HUES48 (cell line): ENCODE results near the gene PPP3CA.
"Not testable (repeated sequence)": the region's sequence is repeated elsewhere in the genome, so short reads cannot be mapped to it uniquely, and the experiment has no call there.

Experiments used
- H3K27ac ChIP-seq: one replicate; pipeline ENCODE4 v1.7.0; 2013; ENCODE audit warnings: low read depth, low read length, inconsistent platforms
- H3K27me3 ChIP-seq: 2 replicates; pipeline ENCODE4 v1.6.1; 2013; ENCODE audit warnings: mild to moderate bottlenecking, low read length; ENCODE audit not compliant: control insufficient read depth, insufficient read depth
- H3K36me3 ChIP-seq: 2 replicates; pipeline ENCODE4 v1.6.1; 2013; ENCODE audit warnings: low read length; ENCODE audit not compliant: control insufficient read depth, insufficient read depth
- H3K4me1 ChIP-seq: 2 replicates; pipeline ENCODE4 v1.6.1; 2013; ENCODE audit warnings: mild to moderate bottlenecking, low read length; ENCODE audit not compliant: control insufficient read depth, insufficient read depth
- H3K4me3 ChIP-seq: 2 replicates; pipeline ENCODE4 v1.5.1; 2013; ENCODE audit warnings: mild to moderate bottlenecking, low read depth, low read length
- H3K9ac ChIP-seq: 2 replicates; pipeline ENCODE4 v1.6.1; 2013; ENCODE audit warnings: mild to moderate bottlenecking, low read depth, low read length, moderate library complexity
- H3K9me3 ChIP-seq: 2 replicates; pipeline ENCODE4 v1.6.1; 2013; ENCODE audit warnings: low read length; ENCODE audit not compliant: control insufficient read depth, insufficient read depth

Gene PPP3CA

GRCh38 chr4:101191302-101192098 is 155.8 kb downstream of the PPP3CA start:
- peak overlapping the region; percentile 91 for H3K27ac ChIP-seq
- H3K4me3 ChIP-seq, result no peak overlapping the region

GRCh38 chr4:101190751-101191150 is 156.6 kb downstream of the PPP3CA start:
- no peaks in the 10 kb centered on the region for H3K9me3 ChIP-seq
- no peaks in the 10 kb centered on the region for H3K36me3 ChIP-seq
- no peak overlapping the region for H3K27ac ChIP-seq
- no peak overlapping the region for H3K4me3 ChIP-seq
- no peak overlapping the region for H3K9ac ChIP-seq
- no peaks in the 10 kb centered on the region for H3K27me3 ChIP-seq
- peaks cover 31% of the 10 kb centered on the region for H3K4me1 ChIP-seq

More at GRCh38 chr4:101191302-101192098, 155.8 kb downstream of the PPP3CA start:
- peaks cover 31% of the 10 kb centered on the region for H3K4me1 ChIP-seq
- no peaks in the 10 kb centered on the region for H3K27me3 ChIP-seq
- H3K9ac ChIP-seq, result no peak overlapping the region
- H3K9me3 ChIP-seq, result no peaks in the 10 kb centered on the region
- H3K36me3 ChIP-seq, result no peaks in the 10 kb centered on the region

DNA sequence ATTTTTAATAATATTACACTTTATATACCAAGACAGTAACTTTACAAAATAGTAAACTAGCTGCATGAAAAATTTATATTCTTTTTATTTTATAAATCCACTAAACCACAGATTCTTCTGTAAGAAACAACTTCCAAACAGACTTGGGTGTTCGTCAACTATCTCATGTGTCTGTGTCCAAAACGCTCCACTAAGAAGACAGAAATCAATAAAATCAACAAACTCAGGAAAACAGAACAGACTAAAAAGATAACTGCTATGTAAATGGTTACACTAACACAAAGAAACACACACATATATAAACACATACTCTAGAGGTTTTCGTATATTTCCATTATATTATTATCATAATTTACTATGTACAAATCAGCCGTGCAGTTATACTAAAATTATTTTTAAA is 158.4 kb downstream of the PPP3CA start:
- no peak overlapping the region for H3K9ac ChIP-seq
- no peaks in the 10 kb centered on the region for H3K9me3 ChIP-seq
- H3K27me3 ChIP-seq, result no peaks in the 10 kb centered on the region
- no peak overlapping the region for H3K4me3 ChIP-seq
- no peaks in the 10 kb centered on the region for H3K36me3 ChIP-seq
- H3K4me1 ChIP-seq, result peaks cover 42% of the 10 kb centered on the region
- H3K27ac ChIP-seq, result no peak overlapping the region

DNA sequence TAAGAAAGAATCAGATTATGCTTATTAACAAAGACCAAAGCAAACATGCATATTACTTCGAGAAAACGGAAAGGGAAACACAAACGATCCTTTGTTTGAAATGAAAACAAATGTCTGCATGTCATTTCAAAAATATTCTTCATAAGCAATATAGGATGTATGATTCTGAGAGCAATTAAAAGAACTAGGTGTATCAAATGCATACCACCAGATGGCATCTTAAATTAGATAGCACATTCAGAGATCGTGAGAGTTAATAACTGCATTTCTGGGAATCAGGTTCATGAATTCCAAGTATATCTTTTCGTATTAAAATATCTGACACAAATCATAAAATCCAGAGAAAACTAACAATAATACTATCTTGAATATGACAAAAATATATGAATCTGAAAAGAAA is 159.5 kb downstream of the PPP3CA start:
- 0 out of 2 replicates have a peak, but pooled peaks cover 3% of the 10 kb centered on the region for H3K9me3 ChIP-seq
- H3K27ac ChIP-seq, result no peak overlapping the region
- no peaks in the 10 kb centered on the region for H3K27me3 ChIP-seq
- H3K4me1 ChIP-seq, result peaks cover 42% of the 10 kb centered on the region
- H3K9ac ChIP-seq, result no peak overlapping the region
- H3K36me3 ChIP-seq, result no peaks in the 10 kb centered on the region
- H3K4me3 ChIP-seq, result no peak overlapping the region

- peaks cover 14% of the 10 kb centered on the region; the same call in 1 of the 2 replicates for H3K9me3 ChIP-seq
- no peak overlapping the region for H3K4me3 ChIP-seq
- H3K27me3 ChIP-seq, result no peaks in the 10 kb centered on the region
- no peaks in the 10 kb centered on the region; the same call in 1 of the 2 replicates for H3K36me3 ChIP-seq
- peaks cover 33% of the 10 kb centered on the region for H3K4me1 ChIP-seq
- no peak overlapping the region for H3K27ac ChIP-seq
- H3K9ac ChIP-seq, result no peak overlapping the region
Measured at GRCh38 chr4:101186567-101187184, 160.7 kb downstream of the PPP3CA start.

GRCh38 chr4:101184668-101185067 is 162.7 kb downstream of the PPP3CA start:
- H3K4me3 ChIP-seq, result no peak overlapping the region
- peaks cover 14% of the 10 kb centered on the region; the same call in 1 of the 2 replicates for H3K9me3 ChIP-seq
- H3K9ac ChIP-seq, result no peak overlapping the region
- H3K4me1 ChIP-seq, result peaks cover 17% of the 10 kb centered on the region; the same call in 1 of the 2 replicates
- no peak overlapping the region for H3K27ac ChIP-seq
- H3K27me3 ChIP-seq, result no peaks in the 10 kb centered on the region
- H3K36me3 ChIP-seq, result no peaks in the 10 kb centered on the region; the same call in 1 of the 2 replicates

DNA sequence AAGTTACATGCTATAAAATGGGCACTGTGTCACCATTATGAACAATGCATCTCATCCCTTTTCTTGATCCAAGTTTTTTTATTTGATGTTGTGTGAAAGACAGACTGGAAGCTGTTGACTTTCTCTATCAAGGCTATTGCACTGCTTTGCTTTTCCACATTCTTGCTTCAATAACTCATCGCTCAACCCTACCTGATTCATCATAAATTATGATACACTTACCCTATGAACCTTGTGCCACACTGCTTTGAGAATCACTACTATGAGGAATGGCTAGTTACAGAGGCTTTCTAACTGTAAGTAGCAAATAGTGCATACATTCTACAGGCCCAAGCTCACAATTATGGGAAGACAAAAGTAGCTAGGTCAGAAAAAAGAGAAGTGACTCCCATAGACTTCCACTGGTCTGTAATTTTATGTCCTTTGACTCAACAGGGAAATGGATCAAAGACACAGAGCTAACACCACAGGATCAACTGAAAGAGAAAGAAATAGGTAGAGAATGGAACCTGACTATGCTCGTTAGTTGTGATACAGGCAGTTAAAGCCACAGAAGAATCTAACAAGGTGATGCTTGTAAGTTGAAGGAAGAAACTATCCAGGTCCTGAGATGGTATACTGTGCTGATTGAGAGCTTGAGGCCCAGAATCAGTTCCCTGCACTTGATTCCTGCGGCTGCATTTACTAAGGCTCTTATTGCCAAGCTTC is 163.5 kb downstream of the PPP3CA start:
- peaks cover 17% of the 10 kb centered on the region; the same call in 1 of the 2 replicates for H3K4me1 ChIP-seq
- H3K9ac ChIP-seq, result no peak overlapping the region
- no peaks in the 10 kb centered on the region; the same call in 1 of the 2 replicates for H3K36me3 ChIP-seq
- peaks cover 14% of the 10 kb centered on the region; the same call in 1 of the 2 replicates for H3K9me3 ChIP-seq
- no peak overlapping the region for H3K27ac ChIP-seq
- no peaks in the 10 kb centered on the region for H3K27me3 ChIP-seq
- no peak overlapping the region for H3K4me3 ChIP-seq

- no peaks in the 10 kb centered on the region for H3K27me3 ChIP-seq
- peaks cover 14% of the 10 kb centered on the region; the same call in 1 of the 2 replicates for H3K9me3 ChIP-seq
- H3K4me1 ChIP-seq, result peaks cover 17% of the 10 kb centered on the region; the same call in 1 of the 2 replicates
- no peak overlapping the region for H3K4me3 ChIP-seq
- no peak overlapping the region for H3K9ac ChIP-seq
- no peaks in the 10 kb centered on the region; the same call in 1 of the 2 replicates for H3K36me3 ChIP-seq
- no peak overlapping the region for H3K27ac ChIP-seq
Measured at GRCh38 chr4:101183221-101183620, 164.1 kb downstream of the PPP3CA start.

DNA sequence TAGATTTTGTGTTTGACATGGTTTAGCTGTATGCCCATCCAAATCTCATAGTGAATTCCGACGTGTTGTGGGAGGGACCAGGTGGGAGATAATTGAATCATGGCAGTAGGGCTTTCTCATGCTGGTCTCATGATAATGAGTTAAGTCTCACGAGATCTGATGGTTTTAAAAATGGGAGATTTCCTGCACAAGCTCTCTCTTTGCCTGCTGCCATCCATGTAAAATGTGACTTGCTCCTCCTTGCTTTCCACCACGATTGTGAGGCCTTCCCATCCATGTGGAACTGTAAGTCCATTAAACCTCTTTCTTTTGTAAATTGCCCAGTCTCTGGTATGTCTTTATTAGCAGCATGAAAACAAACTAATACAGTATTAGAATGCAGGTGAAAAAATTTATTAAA is 164.6 kb downstream of the PPP3CA start:
- not testable (repeated sequence) for H3K9ac ChIP-seq, H3K4me3 ChIP-seq, H3K27ac ChIP-seq, H3K36me3 ChIP-seq, H3K27me3 ChIP-seq
- Histone ChIP-seq H3K4me1 (peaks cover 15% of the 10 kb centered on the region; the same call in 1 of the 2 replicates), H3K9me3 (peaks cover 14% of the 10 kb centered on the region; the same call in 1 of the 2 replicates)

DNA sequence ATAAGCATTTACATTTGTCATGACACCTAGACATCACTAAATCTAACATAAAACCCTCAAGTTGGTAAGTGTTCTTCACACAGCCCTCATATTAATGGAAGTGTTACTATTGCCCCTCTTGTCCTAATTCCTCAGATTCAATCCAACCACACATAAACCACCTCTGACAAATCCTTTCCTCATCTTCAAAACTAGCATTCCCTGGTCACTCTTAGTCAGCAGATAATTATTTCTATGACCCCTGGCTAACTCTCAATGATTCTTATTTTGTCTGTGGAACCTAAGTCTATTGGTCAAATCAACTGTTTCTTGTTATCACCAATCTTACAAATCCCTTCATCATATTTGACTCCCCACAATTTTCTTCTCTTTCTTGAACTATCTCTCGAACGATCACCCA is 168.6 kb downstream of the PPP3CA start:
- no peak overlapping the region for H3K9ac ChIP-seq
- peaks cover 26% of the 10 kb centered on the region for H3K4me1 ChIP-seq
- H3K27me3 ChIP-seq, result no peaks in the 10 kb centered on the region
- no peaks in the 10 kb centered on the region; the same call in 1 of the 2 replicates for H3K36me3 ChIP-seq
- peaks cover 14% of the 10 kb centered on the region; the same call in 1 of the 2 replicates for H3K9me3 ChIP-seq
- H3K27ac ChIP-seq, result no peak overlapping the region
- no peak overlapping the region for H3K4me3 ChIP-seq
